Measurements from ENCODE around the gene PHACTR2. TPM values are rescaled to one million over a fixed set of nuclear protein-coding genes. Genes with fewer than 3 reads are reported as not detected.

The PHACTR2 gene
- total and polyA plus RNA-seq, 10 of the 15 experiments (the other 5 are each of a cell fraction or from before 2014, with no cell fraction given): 1.4 to 19.1 (median 5.3) TPM

DNA sequence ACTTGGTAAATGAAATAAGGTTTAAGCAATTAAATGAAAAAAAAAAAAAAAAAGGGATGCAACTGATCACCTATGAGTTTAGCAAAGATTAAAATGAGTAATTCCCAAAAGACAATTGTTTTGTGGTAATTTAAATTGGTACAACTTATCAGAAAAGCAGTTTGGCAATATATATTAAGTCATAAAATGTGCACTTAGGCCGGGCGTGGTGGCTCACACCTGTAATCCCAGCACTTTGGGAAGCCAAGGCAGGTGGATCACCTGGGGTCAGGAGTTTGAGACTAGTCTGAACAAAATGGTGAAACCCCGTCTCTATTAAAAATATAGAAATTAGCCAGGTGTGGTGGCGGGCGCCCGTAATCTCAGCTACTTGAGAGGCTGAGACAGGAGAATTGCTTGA, 7.9 kb downstream of the PHACTR2 start:
- no peak overlapping the region for H3K27ac ChIP-seq (ENCODE audit: control insufficient read depth, insufficient read depth)
- no peak overlapping the region for H3K9ac ChIP-seq (ENCODE audit: control insufficient read depth, insufficient read depth, low read length)
- no peaks in the 10 kb centered on the region; a peak in 1 of 4 replicates for H3K27me3 ChIP-seq (replicated peaks in 1 of 2; ENCODE audit: control insufficient read depth in 2 of 2, insufficient read depth in 2 of 2, low read length in 1 of 2)
- no peaks in the 10 kb centered on the region for H3K9me3 ChIP-seq (replicated peaks; ENCODE audit: control insufficient read depth, insufficient read depth, low read length)
- POLR2A ChIA-PET: no interaction called here
- FAIRE-seq (no peak), DNase-seq (ENCODE audit: low read depth, low spot score) (no peak), ATAC-seq (no peak)
- WGBS (ENCODE audit: insufficient coverage, insufficient replicate concordance, low lambda C conversion rate, missing lambda C conversion rate): 83% methylated on average over 6 of the region's 6 CpGs
- in situ Hi-C loops (cut with MboI): no loop called here
- H4K20me1 ChIP-seq (ENCODE audit: control insufficient read depth, insufficient read depth): no peaks in the 10 kb centered on the region
- no peak overlapping the region for H3K4me3 ChIP-seq
- intact Hi-C loops (cut with micrococcal nuclease; ENCODE audit: unreplicated experiment): no loop called here
- no peaks in the 10 kb centered on the region for H3K4me1 ChIP-seq (ENCODE audit: control insufficient read depth, insufficient read depth, low read length)
- no peak overlapping the region for H3K4me2 ChIP-seq (ENCODE audit: control insufficient read depth, insufficient read depth)
- BruUV-seq (replicated peaks): no TSS peak
- SMC1A ChIA-PET (ENCODE audit: uncharacterized antibody, unreplicated experiment): interaction anchor here (1.0 kb wide), 1 partner anchor 11 kb away, joined by 5 read pairs; no protein-coding TSS in a partner anchor
- H3K36me3 ChIP-seq (ENCODE audit: control insufficient read depth in 2 of 2, insufficient read depth in 2 of 2, low read length in 1 of 2): no peaks in the 10 kb centered on the region
- H2AFZ ChIP-seq (ENCODE audit: control insufficient read depth, low read depth, low read length): no peak overlapping the region
- CTCF ChIA-PET: no interaction called here
- RAD21 ChIA-PET (ENCODE audit: unreplicated experiment): no interaction called here
- no peaks in the 10 kb centered on the region for H3K79me2 ChIP-seq (ENCODE audit: control insufficient read depth, insufficient read depth, low read length)
- TF ChIP-seq MEF2A (IDR thresholded peaks at IDR 0.05; ENCODE audit: insufficient read depth, low read depth, low read length) (no peak), KDM1A (IDR thresholded peaks at IDR 0.05; ENCODE audit: borderline replicate concordance) (no peak), ATF3 (IDR thresholded peaks at IDR 0.05; ENCODE audit: borderline replicate concordance, extremely low read depth, low read depth, low read length) (no peak), BCL3 (IDR thresholded peaks at IDR 0.05; ENCODE audit: borderline replicate concordance, insufficient read depth, low read depth, low read length, poor library complexity, severe bottlenecking) (no peak), POLR2A (IDR thresholded peaks at IDR 0.05; ENCODE audit: low read depth, low read length) (no peak), SIN3A (IDR thresholded peaks at IDR 0.05; ENCODE audit: low read depth, low read length) (no peak), YY1 (IDR thresholded peaks at IDR 0.05; ENCODE audit: low read depth, low read length) (no peak), SMARCA5 (IDR thresholded peaks at IDR 0.05) (no peak), POLR2AphosphoS5 (IDR thresholded peaks at IDR 0.05; ENCODE audit: low read length) (no peak), RCOR1 (conservative IDR thresholded peaks at IDR 0.05; ENCODE audit: low read depth, low read length) (no peak), RAD51 (IDR thresholded peaks at IDR 0.05) (no peak), EP300 (IDR thresholded peaks at IDR 0.05; ENCODE audit: borderline replicate concordance in 1 of 2, control insufficient read depth in 1 of 2, low read depth in 2 of 2, low read length in 2 of 2) (no peak), STAT3 (IDR thresholded peaks at IDR 0.05; ENCODE audit: low read depth, low read length) (no peak), E4F1 (IDR thresholded peaks at IDR 0.05; ENCODE audit: borderline replicate concordance, partially characterized antibody) (no peak)
- TF ChIP-seq, protein P1, sequence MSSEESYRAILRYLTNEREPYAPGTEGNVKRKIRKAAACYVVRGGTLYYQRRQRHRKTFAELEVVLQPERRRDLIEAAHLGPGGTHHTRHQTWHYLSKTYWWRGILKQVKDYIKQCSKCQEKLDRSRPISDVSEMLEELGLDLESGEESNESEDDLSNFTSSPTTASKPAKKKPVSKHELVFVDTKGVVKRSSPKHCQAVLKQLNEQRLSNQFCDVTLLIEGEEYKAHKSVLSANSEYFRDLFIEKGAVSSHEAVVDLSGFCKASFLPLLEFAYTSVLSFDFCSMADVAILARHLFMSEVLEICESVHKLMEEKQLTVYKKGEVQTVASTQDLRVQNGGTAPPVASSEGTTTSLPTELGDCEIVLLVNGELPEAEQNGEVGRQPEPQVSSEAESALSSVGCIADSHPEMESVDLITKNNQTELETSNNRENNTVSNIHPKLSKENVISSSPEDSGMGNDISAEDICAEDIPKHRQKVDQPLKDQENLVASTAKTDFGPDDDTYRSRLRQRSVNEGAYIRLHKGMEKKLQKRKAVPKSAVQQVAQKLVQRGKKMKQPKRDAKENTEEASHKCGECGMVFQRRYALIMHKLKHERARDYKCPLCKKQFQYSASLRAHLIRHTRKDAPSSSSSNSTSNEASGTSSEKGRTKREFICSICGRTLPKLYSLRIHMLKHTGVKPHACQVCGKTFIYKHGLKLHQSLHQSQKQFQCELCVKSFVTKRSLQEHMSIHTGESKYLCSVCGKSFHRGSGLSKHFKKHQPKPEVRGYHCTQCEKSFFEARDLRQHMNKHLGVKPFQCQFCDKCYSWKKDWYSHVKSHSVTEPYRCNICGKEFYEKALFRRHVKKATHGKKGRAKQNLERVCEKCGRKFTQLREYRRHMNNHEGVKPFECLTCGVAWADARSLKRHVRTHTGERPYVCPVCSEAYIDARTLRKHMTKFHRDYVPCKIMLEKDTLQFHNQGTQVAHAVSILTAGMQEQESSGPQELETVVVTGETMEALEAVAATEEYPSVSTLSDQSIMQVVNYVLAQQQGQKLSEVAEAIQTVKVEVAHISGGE (CRISPR knock-in tag; IDR thresholded peaks at IDR 0.05): no peak
- TF ChIP-seq, protein P2, sequence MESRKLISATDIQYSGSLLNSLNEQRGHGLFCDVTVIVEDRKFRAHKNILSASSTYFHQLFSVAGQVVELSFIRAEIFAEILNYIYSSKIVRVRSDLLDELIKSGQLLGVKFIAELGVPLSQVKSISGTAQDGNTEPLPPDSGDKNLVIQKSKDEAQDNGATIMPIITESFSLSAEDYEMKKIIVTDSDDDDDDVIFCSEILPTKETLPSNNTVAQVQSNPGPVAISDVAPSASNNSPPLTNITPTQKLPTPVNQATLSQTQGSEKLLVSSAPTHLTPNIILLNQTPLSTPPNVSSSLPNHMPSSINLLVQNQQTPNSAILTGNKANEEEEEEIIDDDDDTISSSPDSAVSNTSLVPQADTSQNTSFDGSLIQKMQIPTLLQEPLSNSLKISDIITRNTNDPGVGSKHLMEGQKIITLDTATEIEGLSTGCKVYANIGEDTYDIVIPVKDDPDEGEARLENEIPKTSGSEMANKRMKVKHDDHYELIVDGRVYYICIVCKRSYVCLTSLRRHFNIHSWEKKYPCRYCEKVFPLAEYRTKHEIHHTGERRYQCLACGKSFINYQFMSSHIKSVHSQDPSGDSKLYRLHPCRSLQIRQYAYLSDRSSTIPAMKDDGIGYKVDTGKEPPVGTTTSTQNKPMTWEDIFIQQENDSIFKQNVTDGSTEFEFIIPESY (IDR thresholded peaks at IDR 0.05): no peak
